Stimulated activated CD4-positive, alpha-beta T cell treated with anti-CD3 and anti-CD28 coated beads, Interleukin-2, amount 100 ng/mL, for 24 hours (primary cell): ENCODE measurements around the gene LRP8.

ENCODE experiments used
- DNase-seq, 2 donors: peaks; one replicate each; pipeline ENCODE4 v3.0.0-alpha.2; 2020

The LRP8 gene

DNA sequence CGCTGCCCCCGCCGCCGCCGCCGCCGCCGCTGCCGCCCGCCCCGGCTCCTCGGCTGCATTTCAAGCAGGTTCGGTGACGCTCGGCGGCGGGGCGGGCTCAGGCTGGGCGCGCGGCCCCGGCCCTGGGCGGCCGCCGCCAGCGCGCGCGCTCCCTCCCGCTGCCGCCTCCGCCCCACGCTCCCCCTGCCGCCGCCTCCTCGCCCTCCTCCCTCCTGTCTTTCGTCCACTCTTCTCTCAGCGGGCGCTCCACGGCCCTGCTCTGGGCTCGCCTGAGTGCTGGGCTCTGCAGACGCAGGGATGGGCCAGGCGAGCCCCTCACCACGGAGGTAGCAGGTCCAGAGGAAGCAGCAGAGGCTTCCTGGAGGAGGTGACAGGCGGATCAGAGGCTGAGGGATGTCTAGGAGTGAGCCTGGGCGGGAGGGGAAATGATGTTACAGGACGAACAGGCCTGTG, at the start of gene LRP8:
Gene LRP8, minus strand, starts transcription at position 62 of the 453 bp plus-strand sequence. CDS start 158 bp downstream, outside the sequence.
- peak; percentile 83 to 89 for DNase-seq

- peak in 1 of 2 donors; percentile 1 for DNase-seq
These were observed 49.6 kb upstream of the LRP8 start for GRCh38 chr1:53377438-53377841.

- peak in 1 of 2 donors; percentile 4 for DNase-seq
These were observed 49.0 kb upstream of the LRP8 start for GRCh38 chr1:53376742-53377437.

DNA sequence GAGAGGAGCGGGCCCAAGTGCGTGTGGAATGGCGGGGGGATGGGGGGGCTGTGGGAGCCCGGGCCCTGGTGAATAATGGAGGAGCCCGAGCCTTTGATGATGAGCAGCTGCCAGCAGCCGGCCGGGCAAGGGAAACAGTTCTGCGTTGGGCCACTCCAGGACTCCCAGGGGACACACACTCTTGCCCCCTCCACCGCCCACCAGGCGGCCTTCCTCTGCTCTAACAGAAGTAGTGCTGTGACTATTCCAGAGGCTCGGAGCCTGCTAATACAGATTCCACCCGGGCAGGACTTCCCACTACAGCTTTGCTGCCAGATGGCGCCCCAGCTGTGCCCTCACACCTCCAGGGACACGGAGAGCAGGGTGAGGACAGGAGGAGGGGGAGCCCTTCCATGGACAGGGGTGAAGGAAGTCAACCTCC, 48.2 kb upstream of the LRP8 start:
- peak in 1 of 2 donors; percentile 12 for DNase-seq

DNA sequence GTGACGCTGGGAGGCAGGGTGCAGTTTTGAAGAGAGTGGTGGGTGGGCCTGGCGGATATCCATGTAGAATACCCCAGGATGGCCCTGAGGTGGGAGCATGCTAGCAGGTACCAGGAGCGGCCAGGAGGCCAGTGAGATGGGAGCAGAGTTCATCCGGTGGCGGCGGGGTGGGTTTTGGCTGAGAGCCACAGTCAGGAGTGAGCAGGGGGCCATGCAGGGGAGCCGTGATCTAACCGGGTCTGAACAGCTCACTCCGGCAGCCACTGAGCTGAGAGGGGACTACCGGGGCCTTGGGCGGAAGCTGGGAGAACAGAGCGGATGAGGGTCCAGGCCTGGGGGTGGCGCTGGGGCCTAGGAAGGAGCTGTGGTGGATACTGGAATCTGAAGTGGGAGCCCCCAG, 47.6 kb upstream of the LRP8 start:
- DNase-seq: peak in 1 of 2 donors; percentile 7

- no peak for DNase-seq
These were observed 45.4 kb upstream of the LRP8 start for GRCh38 chr1:53373246-53373645.

DNA sequence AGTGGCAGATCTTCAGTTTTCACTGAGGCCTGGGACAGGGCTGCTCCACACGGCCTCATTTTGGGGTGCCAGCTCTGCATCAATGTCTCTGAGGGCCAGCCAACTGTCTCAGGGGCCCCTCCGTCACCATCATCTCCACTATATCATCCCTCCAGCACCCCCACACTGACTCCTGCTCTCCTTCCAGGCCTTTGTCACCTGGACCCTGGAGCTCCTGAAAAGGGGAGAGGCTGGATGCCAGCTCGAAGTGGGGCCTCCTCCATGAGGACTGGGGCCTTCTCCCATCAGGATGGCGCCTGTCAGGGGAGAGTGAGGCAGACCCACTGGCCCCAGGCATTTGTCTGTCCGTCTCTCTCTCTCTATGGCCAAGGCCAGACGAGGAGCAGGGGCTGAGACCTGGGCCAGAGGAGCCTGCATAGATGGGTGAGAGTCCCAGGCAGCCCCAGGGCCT, 44.7 kb upstream of the LRP8 start:
- DNase-seq: peak in 1 of 2 donors; percentile 8

- DNase-seq: peak in 1 of 2 donors; percentile 1
These were observed 44.0 kb upstream of the LRP8 start for GRCh38 chr1:53371851-53372250.

GRCh38 chr1:53371121-53371666, 43.3 kb upstream of the LRP8 start:
- peak in 1 of 2 donors; percentile 13 for DNase-seq

- DNase-seq: peak in 1 of 2 donors; percentile 9
These were observed 42.6 kb upstream of the LRP8 start for GRCh38 chr1:53370369-53370961.

- peak in 1 of 2 donors; percentile 15 for DNase-seq
These were observed 41.9 kb upstream of the LRP8 start for GRCh38 chr1:53369761-53370160.

DNA sequence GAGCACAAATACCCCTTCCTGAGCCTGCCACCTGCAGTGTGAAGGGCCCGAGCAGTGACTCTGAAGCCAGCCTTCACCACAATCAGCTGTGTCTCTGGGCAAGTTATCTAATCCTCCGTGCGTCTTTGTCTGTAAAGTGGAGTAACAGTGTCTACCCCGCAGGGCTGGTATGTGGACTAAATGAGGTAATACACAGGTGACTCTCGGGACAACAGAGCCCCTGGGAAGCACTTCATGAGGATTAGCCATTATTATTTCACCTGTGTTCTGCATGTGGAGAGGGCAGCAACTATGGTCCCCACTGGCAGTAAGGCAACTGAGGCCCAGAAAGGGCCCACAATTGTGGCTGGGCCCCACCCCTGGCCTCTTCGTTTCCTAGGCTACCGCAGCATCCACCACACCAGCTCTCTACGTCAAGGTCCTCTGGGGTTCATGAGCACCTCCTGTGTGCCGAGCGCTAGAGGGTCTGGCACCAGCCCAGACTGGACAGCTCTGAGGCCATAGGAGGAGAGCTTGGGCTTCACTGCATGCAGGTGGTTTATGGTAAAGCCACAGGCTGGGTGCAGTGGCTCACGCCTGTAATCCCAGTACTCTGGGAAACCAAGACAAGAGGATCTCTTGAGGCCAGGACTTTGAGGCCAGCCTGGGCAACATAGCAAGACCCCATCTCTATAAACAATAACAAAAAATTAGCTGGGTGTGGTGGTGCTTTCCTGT, 41.3 kb upstream of the LRP8 start:
- DNase-seq: no peak

DNA sequence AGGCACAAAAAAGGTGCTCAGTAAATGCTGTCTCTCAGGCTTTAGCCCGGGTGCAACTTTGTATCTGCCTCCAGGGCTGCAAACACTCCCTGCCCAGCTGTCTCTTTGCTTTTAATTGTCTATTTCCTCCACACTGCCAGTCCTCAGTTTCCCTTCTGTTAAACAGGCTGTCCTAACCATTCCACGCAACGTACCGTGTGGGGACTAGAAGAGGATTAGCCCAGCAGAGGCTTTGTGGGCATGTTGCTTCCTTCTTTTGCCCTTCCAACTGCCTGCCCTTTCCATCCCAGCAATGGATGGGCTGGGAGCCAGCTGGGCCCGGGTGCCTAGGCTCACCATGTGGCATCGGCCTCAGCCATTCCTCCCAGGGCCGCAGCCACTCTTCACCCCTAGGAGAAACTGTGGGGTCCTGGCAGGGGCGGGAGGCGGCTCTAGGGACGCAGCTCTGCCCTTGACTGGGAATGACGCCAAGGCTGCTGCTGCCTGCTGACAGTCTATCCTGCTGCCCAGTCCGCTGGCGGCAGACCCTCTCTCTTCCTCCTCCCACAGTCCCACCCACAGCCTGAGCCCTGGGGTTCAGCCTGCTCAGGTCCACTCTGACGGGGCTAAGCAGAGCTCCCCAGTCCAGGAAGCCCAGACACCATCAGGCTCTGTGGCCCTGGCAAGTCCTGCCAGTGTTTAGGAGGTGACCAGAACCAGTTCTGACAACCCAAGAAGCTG, 40.6 kb upstream of the LRP8 start:
- DNase-seq: peak in 1 of 2 donors; percentile 16

DNA sequence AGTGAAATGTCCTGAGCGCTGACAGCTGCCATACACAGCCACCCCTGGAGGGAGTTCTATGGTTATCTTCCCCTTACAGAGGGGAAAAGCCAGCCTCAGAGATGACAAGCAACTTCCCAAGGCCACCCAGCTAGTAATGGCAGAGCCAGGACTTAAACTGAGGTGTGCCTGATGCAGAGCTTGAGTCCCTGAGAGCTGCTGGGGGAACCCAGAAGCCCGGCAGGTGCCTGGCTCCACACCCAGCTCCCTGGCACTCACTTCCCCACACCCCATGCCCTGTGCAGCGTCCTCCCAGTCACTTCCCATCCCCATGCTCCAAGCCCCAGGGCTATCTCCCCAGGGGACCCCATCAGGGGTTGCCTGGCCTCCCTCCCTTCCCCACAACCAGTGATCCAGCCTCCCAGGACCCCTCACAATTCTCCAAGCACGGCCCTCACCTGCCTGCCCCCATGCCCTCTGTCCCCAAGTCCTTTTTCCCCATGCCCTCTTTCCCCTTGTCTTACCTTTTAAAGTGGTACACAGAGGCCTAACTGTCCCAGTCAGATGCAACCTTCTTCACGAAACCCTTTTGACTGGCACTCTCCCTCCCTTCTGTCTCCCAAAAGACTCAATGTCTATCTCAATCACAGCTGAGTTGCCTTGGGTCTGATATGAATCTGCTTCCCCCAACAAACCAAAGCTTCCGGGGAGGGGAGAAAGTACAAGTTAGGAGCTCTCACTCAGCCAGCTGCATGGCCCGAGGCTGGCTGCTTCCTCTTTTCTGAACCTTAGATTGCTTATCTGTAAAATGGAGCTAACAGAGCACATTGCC, 39.8 kb upstream of the LRP8 start:
- DNase-seq: peak; percentile 24

GRCh38 chr1:53366901-53367502, 39.1 kb upstream of the LRP8 start:
- peak in 1 of 2 donors; percentile 9 for DNase-seq

- DNase-seq: peak in 1 of 2 donors; percentile 3
These were observed 37.7 kb upstream of the LRP8 start for GRCh38 chr1:53365437-53366063.

DNA sequence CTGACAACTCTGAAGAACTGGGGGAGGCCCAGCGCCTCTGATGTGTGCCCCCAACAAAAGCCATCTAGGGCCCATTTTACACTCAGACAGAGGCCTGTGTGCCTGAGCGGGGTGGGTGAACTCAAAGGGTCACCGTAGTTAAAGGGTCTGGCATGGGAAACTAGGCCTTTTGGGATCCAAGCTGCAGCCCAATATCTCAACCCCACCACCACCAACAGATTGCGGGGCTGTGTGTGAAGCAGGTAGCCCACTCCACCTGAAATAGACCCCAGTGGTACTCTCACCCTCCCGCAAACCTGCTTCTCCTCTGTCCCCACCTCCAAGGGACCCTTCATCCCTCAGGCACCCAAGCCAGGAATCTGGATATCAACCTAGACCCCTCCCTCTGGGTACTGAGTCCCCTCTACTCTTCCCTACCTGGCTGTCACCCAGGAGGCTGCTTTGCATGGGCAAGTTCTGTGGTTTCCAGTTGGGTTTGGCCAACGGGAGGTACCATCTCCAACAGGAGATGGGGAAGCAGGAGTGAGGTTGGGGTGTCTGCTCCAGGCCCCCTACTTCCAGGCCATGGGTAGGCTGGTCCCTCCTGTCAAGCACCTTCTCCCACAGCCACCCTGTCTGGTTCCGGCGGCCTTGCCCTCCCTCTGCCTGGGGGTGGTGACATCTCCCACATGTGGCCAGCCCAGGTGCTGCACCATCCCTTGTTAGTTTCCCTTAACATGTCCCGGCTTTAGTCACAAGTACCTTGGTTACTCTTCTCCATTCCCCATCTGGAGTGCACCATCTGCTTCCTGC, 35.2 kb upstream of the LRP8 start:
- peak in 1 of 2 donors; percentile 11 for DNase-seq

GRCh38 chr1:53362270-53362669, 34.4 kb upstream of the LRP8 start:
- DNase-seq: peak in 1 of 2 donors; percentile 1

GRCh38 chr1:53361541-53361961, 33.7 kb upstream of the LRP8 start:
- DNase-seq: no peak

GRCh38 chr1:53359934-53360276, 32.0 kb upstream of the LRP8 start:
- peak in 1 of 2 donors; percentile 6 for DNase-seq
